HG02610 (cell line): ENCODE measurements around the gene ANTXR1.

Experiments
- ATAC-seq: cut with Tn5 transposase; IDR thresholded peaks from one replicate; pipeline ENCODE4 v1.9.1; 2021; ENCODE audit warnings: mild to moderate bottlenecking, moderate library complexity; ENCODE audit not compliant: unreplicated experiment

The ANTXR1 gene

DNA sequence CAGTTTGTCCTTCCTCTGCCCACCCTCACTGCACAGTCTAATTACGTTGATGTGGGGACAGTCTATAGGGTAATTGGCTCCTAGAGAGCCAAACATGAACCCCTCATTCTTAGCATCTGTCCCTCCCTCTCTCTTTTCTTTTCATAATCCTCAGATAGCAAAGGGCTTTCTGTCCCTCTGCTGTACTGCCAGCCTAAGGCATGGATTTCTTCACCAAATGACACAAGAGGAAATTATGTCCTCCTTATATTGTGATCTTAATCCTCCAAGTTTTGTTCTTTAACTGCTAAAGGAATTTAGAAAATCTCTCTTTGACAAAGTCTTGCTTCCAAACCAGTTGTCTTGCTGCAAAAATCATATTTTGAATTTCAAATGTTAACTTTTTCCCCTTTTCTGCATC is 18.5 kb downstream of the ANTXR1 start:
- no peak for ATAC-seq

DNA sequence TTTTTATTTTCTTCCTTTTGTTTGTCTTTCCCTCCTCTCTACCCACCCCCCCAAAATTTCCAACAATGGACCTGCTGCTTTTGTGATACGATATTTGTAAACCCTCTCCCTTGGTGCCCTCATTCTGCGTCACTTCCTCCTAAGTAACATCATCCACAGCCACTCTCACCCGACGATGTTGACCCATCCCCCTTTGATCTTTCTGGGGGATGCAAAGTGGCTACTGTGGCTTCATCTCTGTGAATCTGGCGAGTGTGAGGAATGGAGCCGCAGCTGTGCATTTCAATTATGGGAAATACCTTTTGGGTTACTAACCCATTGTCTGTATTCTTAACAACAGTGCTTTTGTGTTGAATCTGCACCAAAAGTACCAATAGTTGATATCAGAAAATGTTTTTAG is 19.4 kb downstream of the ANTXR1 start:
- ATAC-seq: no peak

DNA sequence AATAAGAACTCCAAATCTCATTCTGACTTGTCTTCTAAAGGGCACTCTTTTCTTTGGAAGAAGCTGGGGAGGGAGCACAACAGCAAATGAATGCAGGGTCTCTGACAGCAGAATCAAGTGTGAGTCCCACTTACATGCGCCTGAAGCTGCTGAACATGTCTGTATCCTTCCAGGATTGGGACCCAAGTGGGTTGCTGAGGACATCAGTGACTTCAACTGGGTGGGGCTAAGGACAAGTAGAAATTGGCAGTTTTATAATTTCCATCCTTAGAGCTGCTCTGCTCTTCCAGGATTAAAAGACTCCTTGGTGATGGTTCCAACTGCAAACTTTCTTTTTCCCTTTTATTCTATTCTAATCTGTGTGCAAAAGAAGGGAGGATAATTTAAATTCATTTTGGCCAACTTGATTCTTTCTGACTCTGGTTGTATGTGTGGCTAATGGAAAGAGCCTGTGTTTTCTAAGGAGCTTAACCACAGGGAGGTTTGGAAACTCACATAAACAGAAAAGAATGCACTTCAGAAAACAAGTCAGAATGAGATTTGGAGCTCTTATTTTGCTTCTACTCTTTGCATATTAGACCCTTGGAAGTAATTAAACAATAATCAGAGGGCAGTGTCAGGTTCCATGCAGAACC is 20.6 kb downstream of the ANTXR1 start:
- no peak for ATAC-seq

DNA sequence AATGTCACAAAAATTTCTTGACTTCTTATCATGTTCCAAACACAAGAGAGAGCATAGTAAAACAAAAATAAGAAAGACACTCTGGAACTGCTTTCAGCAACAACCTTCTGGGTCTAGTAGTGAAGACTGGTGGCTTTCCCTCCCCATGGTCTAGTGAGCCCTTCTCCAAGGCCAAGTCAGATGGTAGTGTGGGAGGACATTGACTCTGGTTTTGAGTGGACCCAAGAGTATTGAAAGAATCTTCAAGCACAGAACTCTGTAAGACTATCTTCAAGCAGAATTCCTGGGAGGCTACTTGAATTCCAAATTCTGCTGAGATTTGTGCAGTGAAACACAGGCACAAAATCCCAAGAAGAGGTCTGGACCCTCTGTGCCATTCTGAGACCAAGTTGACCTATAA is 21.1 kb downstream of the ANTXR1 start:
- no peak for ATAC-seq

DNA sequence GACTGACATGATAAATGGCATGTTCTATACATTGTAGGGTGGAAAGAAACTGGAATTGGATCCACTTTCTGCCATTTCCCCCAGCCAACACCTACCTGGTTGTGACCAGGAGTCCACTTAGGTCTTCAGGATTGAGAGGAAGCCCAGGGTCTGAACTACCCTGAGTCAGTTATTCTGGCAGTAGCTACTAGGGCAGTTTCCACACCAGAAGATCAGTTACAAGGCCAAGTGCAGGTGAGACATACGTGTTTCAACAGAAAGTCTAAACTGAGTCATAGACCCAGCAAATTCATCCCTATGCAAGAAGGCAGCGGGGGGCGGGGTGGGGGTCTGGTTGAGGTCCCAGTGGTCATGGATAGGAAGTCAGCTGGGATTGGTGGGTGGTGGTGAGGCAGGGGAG is 21.9 kb downstream of the ANTXR1 start:
- no peak for ATAC-seq

DNA sequence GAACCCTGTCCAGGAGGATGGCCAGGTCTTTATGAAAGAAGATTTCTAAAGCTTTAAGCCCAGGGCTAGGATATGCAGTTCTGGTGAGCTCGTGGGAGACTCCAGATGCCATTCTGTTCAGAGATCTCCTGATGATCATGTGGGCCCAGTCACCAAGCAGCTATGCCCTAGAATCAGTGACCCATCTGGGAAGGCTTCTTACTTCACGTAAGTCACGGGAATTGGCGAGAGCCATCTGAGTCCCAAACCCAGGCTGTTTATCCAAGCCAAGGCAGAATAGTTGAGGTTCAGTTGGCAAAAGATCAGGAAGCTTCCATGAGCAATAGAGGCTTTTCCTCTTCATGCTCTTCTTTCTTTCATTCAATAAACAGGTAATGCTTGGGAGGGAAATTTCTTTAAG is 23.9 kb downstream of the ANTXR1 start:
- no peak for ATAC-seq

DNA sequence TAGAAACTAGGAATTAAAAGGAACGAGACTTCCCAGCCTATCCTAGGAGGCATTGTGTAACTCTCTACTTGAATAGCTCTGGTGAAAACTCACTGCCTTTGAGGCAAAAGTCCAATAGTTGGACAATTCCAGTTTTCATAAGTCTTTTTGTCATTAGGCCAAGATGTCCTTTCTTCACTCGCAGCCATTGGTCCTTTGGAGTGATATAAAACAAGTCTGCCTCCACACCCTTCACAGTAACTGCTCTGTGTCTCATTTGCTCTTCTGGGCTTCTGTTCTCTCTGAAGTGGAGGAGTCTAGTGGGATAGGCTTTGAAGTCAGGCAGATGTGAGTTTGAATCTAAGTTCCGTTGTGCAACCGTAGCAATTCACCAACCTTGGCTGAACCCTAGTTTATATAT is 28.2 kb downstream of the ANTXR1 start:
- ATAC-seq: no peak

DNA sequence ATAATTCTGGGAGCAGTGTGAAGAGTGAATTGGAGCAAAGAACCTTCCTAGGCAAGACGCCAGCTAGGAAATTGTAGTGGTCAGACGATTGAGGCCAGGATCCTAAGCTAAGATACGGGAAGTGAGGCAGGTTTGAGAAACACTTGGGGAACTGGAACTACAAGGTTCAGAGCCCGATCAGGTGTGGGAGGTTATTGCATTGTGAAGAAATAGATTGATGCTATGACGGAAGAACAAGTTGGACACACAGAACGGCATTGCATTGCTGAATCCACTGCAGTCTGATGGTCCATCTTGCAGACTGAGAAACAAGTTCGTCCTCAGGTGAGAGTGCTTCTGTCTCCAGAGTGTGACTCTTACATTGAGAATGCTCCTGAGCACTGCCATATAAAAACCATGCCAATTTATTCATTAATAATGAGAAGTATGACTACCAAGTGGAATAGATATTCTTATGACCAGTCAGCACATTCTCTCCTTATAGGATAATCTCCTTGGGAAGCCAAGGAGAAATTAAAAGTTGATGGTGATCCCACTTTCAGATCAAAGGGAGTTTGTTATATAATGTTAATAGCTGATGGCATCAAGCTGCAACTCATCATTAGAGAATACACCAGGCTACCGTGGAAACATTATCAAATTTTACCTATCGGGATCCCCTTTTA is 30.9 kb downstream of the ANTXR1 start:
- no peak for ATAC-seq

DNA sequence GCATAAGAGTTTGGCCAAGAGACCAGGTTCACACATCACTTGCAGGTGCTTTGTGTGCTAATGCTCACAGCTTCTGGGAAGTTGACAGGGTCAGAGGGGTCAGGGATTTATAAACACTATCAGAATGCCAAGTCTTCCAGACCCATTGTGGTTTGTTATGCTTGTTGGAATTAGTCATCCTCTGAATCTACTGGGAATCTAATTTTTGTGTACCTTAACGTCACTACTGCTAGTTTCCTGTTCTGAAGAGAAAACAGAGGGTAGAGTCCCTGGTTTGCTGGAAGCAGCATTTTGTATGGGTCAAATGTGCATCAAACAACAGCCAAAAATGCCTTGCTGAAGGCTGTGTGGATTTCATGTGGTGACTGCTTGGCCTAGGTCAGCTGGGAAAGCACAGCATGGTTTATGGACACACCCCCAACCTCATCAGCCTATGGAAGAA is 33.3 kb downstream of the ANTXR1 start:
- no peak for ATAC-seq

DNA sequence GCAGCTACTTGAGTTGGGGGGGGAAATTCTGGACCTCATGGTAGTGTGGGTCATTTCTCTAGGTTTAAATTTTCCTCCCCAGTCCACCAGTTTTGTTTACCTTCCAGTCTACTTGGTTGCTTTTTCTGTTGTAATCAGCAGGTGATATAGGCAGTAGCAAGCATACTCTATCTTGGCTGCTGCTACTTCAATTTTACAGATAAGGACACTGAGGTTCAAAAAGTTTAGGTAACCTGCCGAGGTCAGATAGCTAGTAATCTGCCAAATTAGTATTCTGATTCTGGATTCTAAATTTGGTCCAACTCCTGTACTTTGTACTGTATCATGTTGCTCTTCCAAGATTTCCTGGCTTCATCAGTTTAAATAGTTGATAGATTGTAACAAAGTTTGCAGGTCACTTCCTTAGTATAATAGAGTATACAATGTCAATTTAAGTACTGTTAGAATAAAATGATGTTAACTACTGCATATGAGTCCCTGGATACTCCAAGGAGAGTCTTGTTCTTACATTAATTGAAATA is 34.7 kb downstream of the ANTXR1 start:
- no peak for ATAC-seq

DNA sequence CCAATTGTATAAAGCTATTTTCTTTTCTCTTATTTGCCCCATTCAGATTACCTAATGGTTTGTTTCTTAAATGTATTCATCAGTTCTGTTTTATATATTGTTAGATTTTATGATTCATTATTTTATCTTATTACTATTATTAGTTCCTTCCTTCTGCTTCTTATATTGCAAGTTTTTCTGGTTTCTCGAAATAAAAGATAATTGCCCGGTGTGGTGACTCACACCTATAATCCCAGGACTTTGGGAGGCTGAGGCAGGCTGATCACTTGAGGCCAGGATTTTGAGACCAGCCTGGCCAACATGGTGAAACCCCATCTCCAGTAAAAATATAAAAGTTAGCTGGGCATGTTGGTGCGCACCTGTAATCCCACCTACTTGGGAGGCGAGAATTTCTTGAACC is 37.8 kb downstream of the ANTXR1 start:
- ATAC-seq: no peak

DNA sequence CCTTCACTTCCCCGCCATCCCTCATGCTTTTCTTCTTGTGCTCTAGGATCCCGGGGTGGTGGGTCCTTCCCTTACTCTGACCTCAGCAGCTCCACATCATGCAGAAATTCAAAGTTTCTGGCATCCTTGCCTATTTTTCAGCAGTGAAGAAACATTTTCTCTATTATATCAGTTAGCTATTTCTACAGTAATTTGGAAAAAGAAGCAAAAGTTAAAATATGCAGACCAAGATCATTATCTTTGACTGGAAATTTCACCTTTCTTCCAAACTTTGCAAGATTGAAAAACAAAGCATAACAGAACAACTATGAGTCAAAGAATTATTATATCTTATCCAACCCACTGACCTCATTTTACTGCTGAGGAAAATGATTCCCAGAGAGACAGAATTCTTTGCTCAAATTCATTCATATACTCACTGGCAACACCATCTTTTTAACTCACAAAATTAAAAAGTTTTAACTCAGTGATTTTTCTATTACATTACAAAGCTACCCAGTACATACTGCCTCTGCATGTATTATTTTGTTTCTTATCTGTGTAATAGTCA is 40.5 kb downstream of the ANTXR1 start:
- no peak for ATAC-seq

DNA sequence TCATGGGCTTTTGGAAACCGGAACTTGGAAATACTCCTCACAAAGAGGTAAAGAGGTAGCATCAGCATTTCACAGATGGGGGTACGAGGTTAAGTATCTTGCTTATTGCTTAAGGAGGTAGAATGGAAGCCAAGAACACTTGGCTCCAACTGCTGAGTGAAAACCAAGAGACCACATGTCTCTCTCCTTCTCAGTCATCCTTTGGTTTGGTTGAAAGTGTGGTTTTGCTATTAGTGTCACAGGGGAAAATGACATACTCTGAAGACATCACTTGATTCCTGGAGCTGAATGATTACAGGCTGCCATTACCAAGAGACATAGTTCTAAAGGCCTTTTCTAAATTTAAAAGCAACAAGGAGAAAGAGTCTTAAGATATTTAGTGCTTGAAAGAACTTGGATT is 41.5 kb downstream of the ANTXR1 start:
- peak; percentile 99 for ATAC-seq

DNA sequence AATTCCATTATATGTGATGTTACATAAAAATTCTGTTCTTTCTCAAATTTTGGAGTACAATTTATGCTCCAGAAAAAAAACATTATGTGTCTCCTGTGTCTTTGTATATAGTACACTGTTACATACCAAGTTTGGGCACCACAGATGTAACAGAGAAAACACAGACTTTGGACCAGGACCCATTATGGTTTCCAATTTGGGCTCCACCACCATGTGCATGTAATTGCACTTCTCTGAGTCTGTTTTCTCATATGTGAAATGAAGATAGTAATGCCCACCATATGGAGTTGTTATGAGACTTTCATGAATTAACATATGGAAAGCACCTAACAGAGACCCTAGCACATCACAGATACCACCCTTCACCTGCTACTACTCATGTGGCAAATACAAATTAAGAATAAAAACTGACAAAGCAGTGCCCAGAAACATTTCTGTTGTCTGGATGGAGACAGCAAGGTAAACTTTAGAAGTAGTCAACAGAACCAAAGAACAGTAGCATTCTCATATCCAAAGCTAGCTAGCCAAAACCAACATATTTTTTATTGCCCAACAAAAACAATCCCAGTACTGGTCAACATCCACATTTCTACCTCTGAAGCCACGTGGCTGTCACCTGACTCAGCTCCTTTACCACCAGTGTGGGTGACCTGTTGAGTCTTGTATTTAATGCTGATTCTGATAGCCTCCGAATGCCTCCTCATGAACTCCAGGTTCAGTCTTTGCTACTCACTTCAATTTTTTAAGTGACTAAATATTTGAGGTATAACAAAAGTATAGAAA is 42.9 kb downstream of the ANTXR1 start:
- ATAC-seq: no peak

DNA sequence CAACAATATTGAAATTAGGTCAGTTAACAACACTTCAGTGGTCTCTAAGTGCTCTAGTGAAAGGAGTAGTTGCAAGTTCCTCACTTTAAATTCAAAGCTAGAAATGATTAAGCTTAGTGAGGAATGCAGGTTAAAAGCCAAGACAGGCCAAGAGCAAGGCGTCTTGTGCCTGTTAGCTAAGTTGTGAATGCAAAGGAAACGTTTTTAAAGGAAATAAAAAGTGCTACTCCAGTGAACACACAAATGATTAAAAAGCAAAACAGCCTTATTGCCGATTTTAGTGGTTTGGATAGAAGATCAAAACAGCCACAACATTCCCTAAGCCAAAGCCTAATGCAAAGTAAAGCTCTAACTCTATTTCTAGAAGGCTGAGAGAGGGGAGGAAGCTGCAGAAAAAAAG is 44.7 kb downstream of the ANTXR1 start:
- ATAC-seq: no peak

DNA sequence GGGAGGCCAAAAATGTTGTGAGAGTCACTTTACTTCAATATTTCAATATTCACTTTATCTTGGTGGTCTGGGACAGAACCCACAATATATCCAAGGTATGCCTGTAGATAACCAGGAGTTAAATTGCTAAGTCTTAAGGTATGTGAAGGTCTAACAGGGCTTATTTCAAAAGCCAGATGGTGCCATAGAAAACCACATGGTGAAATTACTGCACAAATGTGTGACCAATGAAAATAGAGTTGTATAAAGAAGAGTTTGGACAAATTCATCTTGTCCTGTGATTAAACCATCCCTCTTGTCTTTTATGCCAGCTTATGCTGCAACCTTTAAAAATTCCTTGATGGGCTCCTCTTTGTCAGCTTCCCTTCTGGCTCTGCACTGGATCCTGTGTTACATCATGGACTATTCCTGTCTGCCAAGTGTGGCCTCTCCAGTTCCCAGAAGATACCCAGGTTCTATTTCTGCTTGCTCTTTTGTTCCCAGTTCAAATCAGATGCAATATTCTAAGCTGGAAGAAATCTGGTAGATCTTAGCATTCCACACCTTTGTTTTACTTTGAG is 46.8 kb downstream of the ANTXR1 start:
- ATAC-seq: no peak

DNA sequence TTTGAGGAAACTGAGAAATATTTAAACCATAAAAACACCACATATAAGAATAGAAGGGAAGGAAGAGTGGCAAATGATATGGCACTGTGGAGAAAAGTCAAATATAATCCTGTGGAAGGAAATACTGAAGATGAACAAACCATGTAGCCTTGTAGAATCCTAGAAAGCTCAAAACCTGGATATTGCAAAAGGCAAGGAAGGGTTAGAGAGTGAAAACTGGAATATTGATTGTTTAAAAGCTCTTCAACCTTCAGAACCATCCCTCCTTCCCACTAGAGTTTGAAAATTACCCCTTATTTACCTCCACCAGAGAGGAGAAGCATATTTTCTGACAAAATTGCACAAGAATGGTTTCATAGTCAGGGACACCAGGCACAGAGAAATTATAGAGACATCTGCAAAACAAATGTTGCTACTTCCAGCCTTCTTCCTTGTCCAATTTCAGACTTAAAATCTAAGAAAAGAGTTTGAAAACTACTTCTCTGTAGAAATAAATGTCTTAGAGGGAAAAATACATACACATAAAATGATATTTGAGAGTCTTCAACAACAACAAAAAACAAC is 48.0 kb downstream of the ANTXR1 start:
- no peak for ATAC-seq

DNA sequence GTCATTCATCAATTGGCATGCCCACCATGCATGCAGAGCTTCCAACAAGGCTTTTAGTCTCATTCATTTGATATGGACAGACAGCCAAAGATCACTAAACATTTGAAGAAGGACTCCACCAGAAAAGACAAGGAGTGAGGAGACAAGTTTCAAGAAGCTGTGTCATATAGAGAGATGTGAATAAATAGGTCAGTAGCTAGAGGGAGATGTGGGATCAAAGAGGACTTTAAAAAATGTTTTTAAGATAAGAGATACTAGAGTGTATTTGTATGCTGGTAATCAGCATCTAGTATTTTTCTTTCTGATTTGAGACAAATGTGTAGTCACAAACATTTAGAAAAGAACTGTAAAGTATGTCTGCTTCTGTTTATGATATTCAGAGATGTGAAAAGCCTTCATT is 48.5 kb downstream of the ANTXR1 start:
- no peak for ATAC-seq

DNA sequence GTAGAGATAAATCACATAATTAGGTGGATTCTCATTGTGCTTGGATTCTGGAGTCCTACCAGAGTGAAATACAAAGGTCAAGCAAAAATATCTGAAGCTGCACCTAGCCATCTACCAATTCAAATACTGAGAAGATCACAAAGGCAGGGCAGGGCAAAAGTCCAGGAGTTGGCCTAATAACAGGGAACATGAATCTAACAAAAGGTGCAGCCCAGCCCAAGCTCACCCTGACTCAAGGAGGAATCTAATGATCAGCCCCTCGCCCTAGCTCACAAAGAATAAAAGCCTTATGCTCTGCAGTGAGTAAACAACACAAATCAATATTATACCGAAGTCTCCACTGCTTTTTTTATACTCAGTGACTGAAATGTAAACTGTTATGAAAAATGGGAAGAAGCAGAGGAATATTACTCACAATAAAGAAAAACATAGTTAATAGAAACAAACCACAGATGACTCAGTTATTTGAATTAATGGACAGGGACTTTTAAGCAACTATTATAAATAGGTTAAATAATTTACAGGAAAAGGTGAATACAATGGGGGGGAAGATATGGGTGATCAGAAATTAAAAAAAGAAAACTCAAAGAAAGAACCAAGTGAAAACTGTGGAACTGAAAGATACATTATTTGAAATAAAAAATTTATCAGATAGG is 49.5 kb downstream of the ANTXR1 start:
- ATAC-seq: no peak

DNA sequence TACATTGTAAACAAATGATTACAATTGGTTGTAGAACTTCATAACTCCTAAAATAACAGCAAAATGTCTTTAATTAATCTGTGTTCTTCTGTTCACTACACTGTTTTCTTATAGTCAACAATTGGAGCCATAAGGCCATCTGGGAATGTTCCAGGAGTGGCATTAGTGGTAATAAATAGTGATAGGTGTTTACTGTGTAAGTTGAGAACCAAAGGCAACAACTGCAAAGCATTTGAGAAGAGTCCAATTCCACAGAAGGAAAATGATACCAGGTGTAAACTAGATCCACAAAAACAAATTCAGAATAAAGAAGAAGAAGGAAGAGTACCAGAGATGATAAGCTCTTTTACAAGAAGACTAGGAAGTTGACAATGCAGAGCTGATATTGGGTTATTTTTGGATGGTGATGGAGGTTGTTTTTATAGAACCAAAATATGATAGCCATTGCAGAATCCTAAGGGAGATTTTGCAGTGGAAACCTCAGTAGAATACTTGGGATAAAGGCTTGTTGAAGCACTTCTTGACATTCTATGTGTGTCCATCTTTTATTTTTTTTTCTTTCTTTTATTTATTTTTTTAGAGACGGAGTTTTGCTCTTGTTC is 52.9 kb downstream of the ANTXR1 start:
- no peak for ATAC-seq
